ENCODE measurements around the gene PRXL2C. TPM values are rescaled to one million over a fixed set of nuclear protein-coding genes. Genes with fewer than 3 reads are reported as not detected.

The PRXL2C gene
- total RNA-seq, 1 donor from 2014 or later, result 9.5 TPM

DNA sequence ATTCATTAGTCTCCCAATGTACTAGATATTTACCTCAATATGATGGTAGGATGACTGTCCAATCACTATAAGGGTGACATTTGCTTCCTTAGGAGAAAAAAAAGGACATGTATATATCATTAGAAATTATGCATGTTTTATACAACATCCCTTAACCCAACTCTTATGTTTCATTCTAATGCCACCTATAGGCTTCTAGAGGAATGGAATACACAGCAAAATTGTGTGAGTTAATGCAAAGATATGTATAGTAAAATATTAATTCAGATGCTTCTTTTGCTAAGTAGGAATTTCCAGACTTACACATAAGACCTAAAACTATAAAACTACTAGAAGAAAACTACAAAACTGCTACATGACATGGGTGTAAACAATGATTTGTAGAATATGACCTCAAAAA, 3.5 kb downstream of the PRXL2C start:
- TF ChIP-seq, protein P1, sequence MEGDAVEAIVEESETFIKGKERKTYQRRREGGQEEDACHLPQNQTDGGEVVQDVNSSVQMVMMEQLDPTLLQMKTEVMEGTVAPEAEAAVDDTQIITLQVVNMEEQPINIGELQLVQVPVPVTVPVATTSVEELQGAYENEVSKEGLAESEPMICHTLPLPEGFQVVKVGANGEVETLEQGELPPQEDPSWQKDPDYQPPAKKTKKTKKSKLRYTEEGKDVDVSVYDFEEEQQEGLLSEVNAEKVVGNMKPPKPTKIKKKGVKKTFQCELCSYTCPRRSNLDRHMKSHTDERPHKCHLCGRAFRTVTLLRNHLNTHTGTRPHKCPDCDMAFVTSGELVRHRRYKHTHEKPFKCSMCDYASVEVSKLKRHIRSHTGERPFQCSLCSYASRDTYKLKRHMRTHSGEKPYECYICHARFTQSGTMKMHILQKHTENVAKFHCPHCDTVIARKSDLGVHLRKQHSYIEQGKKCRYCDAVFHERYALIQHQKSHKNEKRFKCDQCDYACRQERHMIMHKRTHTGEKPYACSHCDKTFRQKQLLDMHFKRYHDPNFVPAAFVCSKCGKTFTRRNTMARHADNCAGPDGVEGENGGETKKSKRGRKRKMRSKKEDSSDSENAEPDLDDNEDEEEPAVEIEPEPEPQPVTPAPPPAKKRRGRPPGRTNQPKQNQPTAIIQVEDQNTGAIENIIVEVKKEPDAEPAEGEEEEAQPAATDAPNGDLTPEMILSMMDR (IDR thresholded peaks at IDR 0.05; ENCODE audit: insufficient read depth, low read length, severe bottlenecking), result peak; percentile 22
- peaks cover 5% of the 10 kb centered on the region for H3K36me3 ChIP-seq (ENCODE audit: control insufficient read depth, insufficient read depth, low read length)
- FAIRE-seq (no peak), DNase-seq (ENCODE audit: low read depth) (peak; percentile 49)
- no peak overlapping the region for H3K4me3 ChIP-seq (ENCODE audit: low read depth, low read length)
- no peaks in the 10 kb centered on the region for H3K27me3 ChIP-seq (ENCODE audit: control insufficient read depth, insufficient read depth, low read length)

- H3K27me3 ChIP-seq (ENCODE audit: control insufficient read depth, insufficient read depth, low read length), result no peaks in the 10 kb centered on the region
- no peak overlapping the region for H3K4me3 ChIP-seq (ENCODE audit: low read depth, low read length)
- H3K36me3 ChIP-seq (ENCODE audit: control insufficient read depth, insufficient read depth, low read length), result peaks cover 5% of the 10 kb centered on the region
- no peak for FAIRE-seq
- DNase-seq (ENCODE audit: low read depth), result no peak
- TF ChIP-seq, protein P1 (IDR thresholded peaks at IDR 0.05; ENCODE audit: insufficient read depth, low read length, severe bottlenecking), result no peak
Observed at GRCh38 chr9:96649620-96650324, 5.3 kb downstream of the PRXL2C start.

- TF ChIP-seq, protein P1 (IDR thresholded peaks at IDR 0.05; ENCODE audit: insufficient read depth, low read length, severe bottlenecking), result no peak
- Histone ChIP-seq H3K36me3 (ENCODE audit: control insufficient read depth, insufficient read depth, low read length) (peaks cover 5% of the 10 kb centered on the region), H3K4me3 (ENCODE audit: low read depth, low read length) (no peak overlapping the region), H3K27me3 (ENCODE audit: control insufficient read depth, insufficient read depth, low read length) (no peaks in the 10 kb centered on the region)
- DNase-seq (ENCODE audit: low read depth) (no peak), FAIRE-seq (no peak)
Observed at GRCh38 chr9:96646081-96646991, 8.8 kb downstream of the PRXL2C start.

GRCh38 chr9:96644137-96644536, 11.0 kb downstream of the PRXL2C start:
- FAIRE-seq (no peak), DNase-seq (ENCODE audit: low read depth) (no peak)
- TF ChIP-seq, protein P1 (IDR thresholded peaks at IDR 0.05; ENCODE audit: insufficient read depth, low read length, severe bottlenecking), result no peak
- no peak overlapping the region for H3K4me3 ChIP-seq (ENCODE audit: low read depth, low read length)
- peaks cover 2% of the 10 kb centered on the region for H3K36me3 ChIP-seq (ENCODE audit: control insufficient read depth, insufficient read depth, low read length)
- H3K27me3 ChIP-seq (ENCODE audit: control insufficient read depth, insufficient read depth, low read length), result no peaks in the 10 kb centered on the region

- H3K27me3 ChIP-seq (ENCODE audit: control insufficient read depth, insufficient read depth, low read length), result no peaks in the 10 kb centered on the region
- TF ChIP-seq, protein P1 (IDR thresholded peaks at IDR 0.05; ENCODE audit: insufficient read depth, low read length, severe bottlenecking), result no peak
- H3K36me3 ChIP-seq (ENCODE audit: control insufficient read depth, insufficient read depth, low read length), result no peaks in the 10 kb centered on the region
- DNase-seq (ENCODE audit: low read depth), result no peak
- no peak for FAIRE-seq
- H3K4me3 ChIP-seq (ENCODE audit: low read depth, low read length), result no peak overlapping the region
Observed at GRCh38 chr9:96641514-96641913, 13.6 kb downstream of the PRXL2C start.

Data from bronchial epithelial cell (primary cell).